GM19099 (cell line): ENCODE measurements around the gene ACYP2.

ENCODE experiments used
- POLR2A ChIP-seq: IDR thresholded peaks from 3 replicates; pipeline ENCODE4 v1.6.1; 2011; ENCODE audit warnings: low read depth; ENCODE audit not compliant: insufficient read length; ENCODE audit errors: extremely low read depth

The ACYP2 gene

DNA sequence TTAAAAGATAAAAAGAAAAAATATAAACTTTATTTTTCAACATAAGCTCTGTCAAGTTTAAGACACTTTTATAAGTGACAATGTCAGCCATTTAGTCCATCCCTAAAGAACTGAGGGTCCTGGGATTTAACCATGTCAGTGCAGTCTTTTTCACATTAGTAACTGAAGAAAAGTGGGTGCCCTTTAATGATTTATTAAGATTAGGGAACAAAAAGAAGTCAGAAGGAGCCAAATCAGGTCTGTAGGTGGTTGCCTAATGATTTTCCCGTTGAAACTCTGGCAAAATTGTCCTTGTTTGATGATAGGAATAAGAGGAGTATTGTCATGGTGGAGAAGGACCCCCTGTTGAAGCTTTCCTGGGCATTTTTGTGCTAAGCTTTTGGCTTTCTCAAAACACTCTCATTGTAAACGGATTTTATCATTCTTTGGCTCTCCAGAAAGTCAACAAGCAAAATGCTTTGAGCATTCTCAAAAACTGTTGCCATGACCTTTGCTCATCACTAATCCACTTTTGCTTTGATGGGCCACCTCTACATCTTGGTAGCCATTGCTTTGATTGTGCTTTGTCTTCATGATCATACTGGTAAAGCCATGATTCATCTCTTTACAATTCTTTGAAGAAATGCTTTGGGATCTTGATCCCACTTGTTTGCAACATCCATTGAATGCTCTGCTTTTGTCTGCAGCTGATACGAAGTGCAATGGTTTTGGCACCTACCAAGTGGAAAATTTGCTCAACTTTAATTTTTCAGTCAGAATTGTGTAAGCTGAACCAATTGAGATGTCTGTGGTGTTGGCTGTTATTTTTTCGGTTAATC lies 118.6 kb downstream of the ACYP2 start:
- no peak for TF ChIP-seq POLR2A

DNA sequence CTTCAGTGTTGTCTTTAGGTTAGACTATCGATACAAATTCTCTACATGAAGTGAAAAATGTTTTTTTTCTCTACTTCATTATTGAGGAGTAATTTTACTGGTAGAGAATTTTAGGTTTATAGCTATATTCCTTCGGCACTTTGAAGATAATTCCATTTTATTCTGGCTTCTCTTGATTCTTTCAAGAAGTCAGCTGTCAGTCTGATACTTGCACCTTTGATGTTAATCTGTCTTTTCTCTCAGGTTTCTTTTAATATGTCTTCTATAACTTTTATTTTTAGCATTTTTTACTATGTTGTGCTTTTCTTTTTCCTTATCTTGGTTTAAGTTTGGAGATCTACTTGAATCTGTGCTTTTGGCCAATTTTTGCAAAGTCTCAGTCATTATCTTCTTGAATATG lies 122.0 kb downstream of the ACYP2 start:
- no peak for TF ChIP-seq POLR2A

- no peak for TF ChIP-seq POLR2A
Observed at GRCh38 chr2:54239427-54239826, 124.0 kb downstream of the ACYP2 start.

GRCh38 chr2:54240515-54241469 lies 125.4 kb downstream of the ACYP2 start:
- no peak for TF ChIP-seq POLR2A

- TF ChIP-seq POLR2A = no peak
Observed at GRCh38 chr2:54247115-54247514, 131.7 kb downstream of the ACYP2 start.

DNA sequence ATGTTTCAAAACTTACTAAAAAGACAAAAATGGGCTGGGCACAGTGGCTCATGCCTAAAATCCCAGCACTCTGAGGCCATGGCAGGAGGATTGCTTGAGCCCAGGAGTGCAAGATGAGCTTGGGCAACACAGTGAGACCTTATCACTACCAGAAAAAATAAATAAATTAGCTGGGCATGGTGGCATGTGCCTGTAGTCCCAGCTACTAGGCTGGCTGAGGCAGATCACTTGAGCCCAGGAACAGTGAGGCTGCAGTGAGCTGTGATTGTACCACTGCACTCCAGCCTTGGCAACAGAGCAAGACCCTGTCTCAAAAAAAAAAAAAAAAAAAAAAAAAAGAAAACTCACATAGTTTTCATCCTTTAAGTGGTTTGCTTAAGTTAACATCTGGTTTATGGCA lies 134.2 kb downstream of the ACYP2 start:
- TF ChIP-seq POLR2A = no peak

DNA sequence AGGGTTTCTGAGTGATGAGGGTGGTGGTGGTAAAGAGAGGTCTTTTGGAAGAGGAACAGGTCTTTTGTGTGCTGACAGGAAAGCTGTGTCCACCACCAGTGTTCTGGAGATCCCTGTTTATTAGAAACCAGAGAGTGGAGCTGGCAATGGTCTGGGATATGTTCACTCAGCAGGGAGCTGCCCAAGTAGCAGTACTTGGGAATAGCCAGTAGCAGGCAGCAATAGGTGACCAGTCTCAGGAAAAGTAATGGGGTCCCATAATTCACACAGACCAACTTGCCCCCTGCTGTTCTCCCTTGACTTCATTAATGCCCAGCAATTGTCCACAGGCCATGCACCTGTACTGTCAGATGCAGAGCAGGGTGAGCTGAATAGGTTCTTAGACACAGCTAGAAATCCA lies 138.8 kb downstream of the ACYP2 start:
- TF ChIP-seq POLR2A = no peak

- TF ChIP-seq POLR2A = no peak
Observed at GRCh38 chr2:54255230-54256090, 140.0 kb downstream of the ACYP2 start.

GRCh38 chr2:54256091-54256694 lies 140.8 kb downstream of the ACYP2 start, which contains the start of gene TSPYL6:
TSS of gene TSPYL6 (minus strand) at chr2:54256229. CDS start at chr2:54256151, 78 bp downstream.
- no peak for TF ChIP-seq POLR2A

DNA sequence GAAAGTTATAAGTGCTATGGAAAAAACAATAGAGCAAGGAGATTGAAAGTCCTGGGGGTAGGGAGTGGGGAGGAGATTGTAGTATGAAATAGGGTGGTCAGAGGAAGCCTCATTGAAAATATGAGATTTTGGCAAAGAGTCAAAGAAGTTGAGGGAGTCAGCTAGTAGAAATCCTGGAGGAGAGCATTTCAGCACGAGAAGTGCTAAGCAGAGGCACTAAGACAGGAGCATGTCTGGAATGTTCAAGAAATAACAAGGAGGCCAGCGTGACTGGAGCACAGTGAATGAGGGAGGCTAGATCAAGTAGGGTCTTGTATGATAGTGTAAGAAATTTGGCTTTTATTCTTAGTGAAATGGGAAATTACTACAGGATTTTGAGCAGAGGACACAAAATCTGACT lies 142.8 kb downstream of the ACYP2 start:
- no peak for TF ChIP-seq POLR2A

GRCh38 chr2:54259413-54260240 lies 144.2 kb downstream of the ACYP2 start:
- TF ChIP-seq POLR2A = no peak

GRCh38 chr2:54260241-54260595 lies 144.8 kb downstream of the ACYP2 start:
- TF ChIP-seq POLR2A = no peak

GRCh38 chr2:54261537-54261936 lies 146.1 kb downstream of the ACYP2 start:
- TF ChIP-seq POLR2A = no peak

DNA sequence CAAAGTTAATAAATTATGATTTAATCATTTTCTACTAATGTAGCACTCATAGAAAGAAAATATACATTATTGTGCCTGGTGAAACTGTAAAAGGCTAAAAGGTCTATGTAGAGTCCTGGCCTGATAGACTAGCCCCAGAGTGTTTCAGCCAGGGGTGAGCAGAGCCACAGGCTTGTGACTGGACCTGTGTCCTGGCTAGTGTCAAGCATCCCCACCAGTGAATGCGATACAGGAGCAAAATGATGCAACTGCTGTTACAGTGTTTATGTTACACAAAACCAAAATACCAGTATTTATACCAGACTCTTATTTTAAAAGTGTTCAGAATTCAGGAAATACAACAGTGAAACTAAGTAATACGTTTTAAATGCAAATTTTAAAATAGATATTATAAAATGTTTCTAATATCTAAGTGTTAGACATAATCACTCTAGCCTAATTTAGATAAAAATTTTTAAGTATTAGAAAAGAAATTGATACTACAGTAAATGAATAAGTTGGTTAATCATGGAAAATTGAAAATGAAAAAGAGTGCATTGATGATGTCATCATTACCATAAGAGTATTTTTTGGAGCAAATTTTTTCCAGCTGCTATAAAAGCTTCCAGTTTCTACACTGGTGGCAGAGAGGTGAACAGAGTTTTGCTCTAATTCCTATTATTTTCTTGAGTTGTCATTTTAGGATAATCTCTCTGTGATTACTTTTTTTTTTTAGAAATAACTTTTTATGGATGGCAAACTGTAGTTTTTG lies 146.8 kb downstream of the ACYP2 start:
- no peak for TF ChIP-seq POLR2A

DNA sequence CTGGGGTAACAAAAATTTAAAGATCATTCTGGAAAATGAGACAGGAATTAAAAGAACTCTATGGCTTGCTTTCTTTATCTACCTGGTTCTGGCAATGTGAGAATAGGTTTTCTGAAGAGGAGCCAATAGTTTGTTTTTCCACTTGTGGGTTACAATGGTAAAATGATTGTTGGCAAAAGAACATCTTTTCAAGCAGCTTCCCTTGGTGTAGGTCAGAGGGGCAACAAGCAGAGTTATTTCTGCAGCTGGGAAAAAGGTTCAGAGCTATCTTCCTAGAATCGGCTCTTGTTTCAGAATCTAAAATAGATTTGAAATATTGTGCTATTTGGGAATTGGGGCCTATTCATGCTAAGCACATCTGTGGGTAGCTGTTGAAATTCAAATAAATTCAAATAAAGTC lies 152.2 kb downstream of the ACYP2 start:
- TF ChIP-seq POLR2A = no peak
